Ectodermal cell (in vitro differentiated cells): ENCODE measurements around the gene RCL1.

Experiments
- H3K27ac ChIP-seq: 2 replicates; pipeline ENCODE4 v1.7.0; 2013; ENCODE audit warnings: mild to moderate bottlenecking, low read depth, low read length; ENCODE audit not compliant: insufficient read depth, poor library complexity, severe bottlenecking
- H3K27me3 ChIP-seq: 2 replicates; pipeline ENCODE4 v1.7.0; 2013; ENCODE audit warnings: mild to moderate bottlenecking, low read length; ENCODE audit not compliant: insufficient read depth, control insufficient read depth, poor library complexity, severe bottlenecking
- H3K36me3 ChIP-seq: one replicate; pipeline ENCODE4 v1.7.0; 2013; ENCODE audit warnings: low read length; ENCODE audit not compliant: control insufficient read depth, insufficient read depth
- H3K4me1 ChIP-seq: one replicate; pipeline ENCODE4 v1.7.0; 2013; ENCODE audit warnings: low read length; ENCODE audit not compliant: control insufficient read depth, insufficient read depth
- H3K4me3 ChIP-seq: 2 replicates; pipeline ENCODE4 v1.7.0; 2013; ENCODE audit warnings: low read depth, low read length, control low read depth; ENCODE audit not compliant: insufficient read depth
- H3K9me3 ChIP-seq: 2 replicates; pipeline ENCODE4 v1.7.0; 2013; ENCODE audit warnings: mild to moderate bottlenecking, low read length, moderate library complexity; ENCODE audit not compliant: control insufficient read depth
- WGBS, 2 experiments: methylation state at CpG; one replicate each; pipeline ENCODE4 v1.1.7; 2013; ENCODE audit warnings: missing lambda C conversion rate in 2 of 2; 5-methylcytosine and 5-hydroxymethylcytosine counted together

Gene RCL1

DNA sequence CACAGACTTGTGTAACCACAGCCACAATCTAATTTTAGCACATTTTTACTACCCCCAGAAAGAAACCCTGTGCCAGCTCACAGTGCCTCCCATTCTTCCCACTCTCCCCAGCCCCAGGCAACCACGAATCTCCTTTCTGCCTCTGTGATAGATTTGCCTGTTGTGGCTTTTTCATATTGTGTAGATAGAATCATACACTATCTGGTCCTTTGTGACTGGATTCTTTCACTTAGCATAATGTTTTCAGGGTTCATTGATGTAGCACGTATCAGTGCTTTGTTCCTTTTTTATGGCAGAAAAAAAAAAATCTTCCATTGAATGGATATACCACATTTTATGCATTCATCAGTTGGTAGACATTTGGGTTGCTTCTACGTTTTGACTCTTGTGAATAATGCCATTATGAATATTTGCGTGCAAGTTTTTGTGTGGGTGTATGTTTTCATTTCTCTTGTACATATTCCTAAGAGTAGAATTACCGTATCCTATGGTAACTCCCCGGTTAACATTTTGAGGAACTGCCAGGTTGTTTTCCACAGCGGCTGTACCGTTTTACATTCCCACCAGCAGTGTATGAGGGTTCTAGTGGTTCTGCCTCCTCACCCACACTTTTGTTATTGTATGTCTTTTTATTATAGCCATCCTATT lies 64.5 kb downstream of the RCL1 start:
- H3K27me3 ChIP-seq = no peaks in the 10 kb centered on the region
- no peak overlapping the region for H3K4me3 ChIP-seq
- no peak overlapping the region for H3K27ac ChIP-seq
- peaks cover 3% of the 10 kb centered on the region for H3K4me1 ChIP-seq
- H3K9me3 ChIP-seq = no peaks in the 10 kb centered on the region
- H3K36me3 ChIP-seq = peaks cover 20% of the 10 kb centered on the region
- 85% methylated on average over 7 to 8 of the region's 8 CpGs for WGBS, 2 experiments

DNA sequence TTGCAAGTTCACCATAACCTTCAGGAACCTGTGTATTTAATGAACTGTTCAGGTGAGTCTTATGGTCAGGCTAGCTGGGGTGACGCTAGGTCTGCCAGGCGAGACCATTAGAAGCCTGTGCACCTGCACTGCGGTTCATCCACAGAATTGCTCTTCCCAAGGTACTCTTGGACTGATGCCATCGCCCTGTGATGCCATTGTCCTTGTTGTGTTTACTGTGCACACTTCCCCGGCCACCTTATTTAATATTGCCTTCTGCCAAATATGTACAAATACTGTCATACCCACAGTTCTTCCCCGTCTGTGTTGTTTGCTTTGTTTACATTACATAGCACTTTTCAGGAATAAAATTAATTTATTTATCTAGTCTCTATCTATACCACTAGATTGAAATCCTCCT lies 66.3 kb downstream of the RCL1 start:
- Histone ChIP-seq H3K27me3 (no peaks in the 10 kb centered on the region), H3K4me1 (peaks cover 7% of the 10 kb centered on the region), H3K27ac (no peak overlapping the region), H3K9me3 (no peaks in the 10 kb centered on the region), H3K36me3 (peaks cover 20% of the 10 kb centered on the region), H3K4me3 (no peak overlapping the region)
- WGBS, 2 experiments = 96% methylated on average over 5 to 6 of the region's 6 CpGs

DNA sequence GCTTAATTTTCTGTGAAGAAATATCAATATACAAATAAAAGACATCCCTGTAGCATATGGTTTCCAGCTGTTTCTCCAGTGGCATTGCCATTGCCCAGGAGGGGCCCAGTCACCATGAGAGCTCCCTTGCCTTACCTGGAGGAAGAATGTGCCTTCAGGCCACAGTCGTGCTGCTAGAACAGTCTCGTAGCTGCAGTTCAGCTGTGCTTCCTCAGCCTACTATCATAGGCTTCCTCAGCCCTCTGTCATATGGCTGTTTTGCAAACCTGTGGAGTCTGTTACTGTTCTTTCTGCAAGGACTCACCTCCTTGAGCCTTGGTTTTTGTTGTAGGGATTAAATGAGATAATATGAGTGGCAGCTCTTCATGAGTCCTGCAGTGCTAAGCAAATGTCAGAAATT lies 67.6 kb downstream of the RCL1 start:
- Histone ChIP-seq H3K9me3 (no peaks in the 10 kb centered on the region), H3K4me1 (peaks cover 14% of the 10 kb centered on the region), H3K4me3 (no peak overlapping the region), H3K27me3 (no peaks in the 10 kb centered on the region), H3K36me3 (peaks cover 20% of the 10 kb centered on the region), H3K27ac (no peak overlapping the region)
- WGBS, 2 experiments = 46 to 49% methylated on average over 2 of the region's 2 CpGs

DNA sequence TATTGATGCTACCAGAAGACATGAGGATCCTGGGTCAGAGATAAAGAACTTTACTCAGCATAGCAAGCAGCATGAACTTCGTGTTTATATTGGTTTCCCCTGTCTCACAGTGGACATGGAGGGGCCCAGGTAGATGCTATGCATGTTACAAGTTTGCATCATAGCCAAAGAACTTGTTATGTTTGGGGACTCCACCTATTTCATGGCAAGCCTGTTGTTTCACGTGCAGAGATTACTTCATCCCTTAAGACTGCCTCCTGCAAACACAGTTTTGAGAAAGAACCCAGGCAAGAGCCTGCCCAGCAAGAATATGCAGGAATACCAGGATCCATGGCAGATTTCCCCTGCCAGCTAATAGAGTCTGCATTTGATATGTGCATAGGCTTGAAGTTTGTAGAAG lies 68.4 kb downstream of the RCL1 start:
- Histone ChIP-seq H3K4me3 (no peak overlapping the region), H3K27ac (no peak overlapping the region), H3K36me3 (peaks cover 20% of the 10 kb centered on the region), H3K4me1 (peaks cover 14% of the 10 kb centered on the region), H3K27me3 (no peaks in the 10 kb centered on the region), H3K9me3 (no peaks in the 10 kb centered on the region)
- 90 to 95% methylated on average over 2 of the region's 2 CpGs for WGBS, 2 experiments

DNA sequence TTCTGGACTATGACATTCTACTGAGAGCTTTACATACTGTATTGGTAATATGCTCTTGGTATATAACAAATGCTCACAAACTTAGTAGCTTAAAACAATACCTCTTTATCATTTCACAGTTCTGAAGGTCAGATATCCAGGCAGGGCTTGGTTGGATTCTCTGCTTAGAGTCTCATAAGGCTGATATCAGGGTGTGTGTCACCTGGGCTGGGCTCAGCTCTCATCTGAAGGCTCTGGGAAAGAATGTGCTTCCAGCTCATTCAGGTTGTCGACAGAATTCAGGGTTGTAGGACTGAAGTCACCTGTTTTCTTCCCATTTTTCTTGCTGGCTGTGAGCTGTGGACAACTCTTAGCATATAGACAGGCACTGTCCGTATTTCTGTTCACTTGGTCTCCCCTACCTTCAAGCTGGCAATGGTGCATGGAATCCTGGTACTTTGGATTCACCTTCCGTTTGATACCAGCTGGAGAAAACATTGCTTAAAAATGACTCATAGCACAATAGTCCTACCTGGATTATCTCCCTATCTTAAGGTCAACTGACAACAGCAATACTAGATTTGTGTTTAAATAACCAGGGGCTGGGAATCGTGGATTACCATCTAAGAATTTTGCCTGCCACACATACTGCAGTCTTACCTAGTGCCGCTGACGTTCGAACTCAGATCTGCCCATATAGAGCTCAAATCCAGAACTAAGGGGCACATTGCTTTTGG lies 69.2 kb downstream of the RCL1 start:
- Histone ChIP-seq H3K36me3 (peaks cover 18% of the 10 kb centered on the region), H3K27me3 (no peaks in the 10 kb centered on the region), H3K4me3 (no peak overlapping the region), H3K4me1 (peaks cover 14% of the 10 kb centered on the region), H3K27ac (no peak overlapping the region), H3K9me3 (no peaks in the 10 kb centered on the region)
- 95 to 96% methylated on average over 7 of the region's 7 CpGs for WGBS, 2 experiments

DNA sequence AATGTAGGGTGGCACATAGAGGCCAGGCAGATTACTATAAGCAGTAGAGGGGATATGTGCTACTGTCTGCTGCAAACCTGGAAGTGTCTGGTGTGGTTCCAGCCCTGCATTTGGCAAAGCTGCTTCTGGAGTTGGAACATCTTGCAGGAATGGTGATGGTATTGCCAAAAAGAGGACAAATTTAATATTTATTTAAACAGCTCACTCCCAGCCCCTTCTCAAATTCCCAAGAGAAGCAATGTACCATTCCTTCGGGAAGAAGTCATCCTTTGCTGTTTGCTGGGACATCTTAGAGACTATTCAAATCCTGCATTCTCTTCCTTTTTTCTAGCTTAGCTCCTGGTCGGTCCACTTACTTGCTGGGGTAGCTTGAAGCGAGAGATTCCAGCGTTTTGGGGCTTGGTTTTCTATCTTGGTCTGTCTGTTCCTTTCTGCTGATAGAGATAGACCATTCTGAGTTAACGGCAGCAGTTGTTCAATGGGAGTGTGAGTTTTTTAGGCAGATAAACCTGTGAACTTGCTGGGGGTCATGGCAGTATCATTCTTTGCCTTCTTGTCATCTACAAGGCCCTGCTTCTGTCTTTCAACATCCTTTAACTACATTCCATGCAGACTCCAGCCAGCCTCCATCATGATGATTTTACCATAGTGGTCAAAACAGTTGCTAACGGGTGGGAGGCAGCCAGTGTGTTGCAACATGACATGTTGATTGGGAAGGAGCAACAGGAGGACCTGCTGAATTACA lies 69.9 kb downstream of the RCL1 start:
- Histone ChIP-seq H3K4me1 (peaks cover 14% of the 10 kb centered on the region), H3K36me3 (peaks cover 13% of the 10 kb centered on the region)
- WGBS, 2 experiments = 95 to 98% methylated on average over 6 of the region's 6 CpGs

DNA sequence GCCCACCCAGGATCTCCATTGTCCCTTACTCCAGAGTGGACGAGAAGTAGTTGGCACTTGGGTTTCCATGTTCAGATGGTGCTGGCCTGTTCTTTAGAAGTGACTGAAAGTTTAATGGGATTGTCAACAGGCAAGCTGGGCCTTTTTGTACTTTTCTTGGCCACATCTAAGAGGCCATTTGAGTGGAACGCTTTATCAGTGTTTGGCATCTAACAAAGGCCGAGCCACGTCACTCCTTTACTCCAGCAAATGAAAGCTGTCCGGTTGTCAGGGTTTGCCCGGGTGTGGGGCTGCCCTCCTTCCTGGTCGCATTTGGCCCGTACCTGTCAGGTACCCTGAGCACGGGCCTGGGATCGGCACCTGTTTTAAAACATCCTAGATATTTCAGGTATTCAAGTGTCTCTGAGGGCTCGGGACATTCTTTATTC lies 71.5 kb downstream of the RCL1 start:
- 93 to 94% methylated on average over 11 of the region's 11 CpGs for WGBS, 2 experiments
- H3K4me3 ChIP-seq = no peak overlapping the region
- H3K27ac ChIP-seq = no peak overlapping the region
- no peaks in the 10 kb centered on the region for H3K27me3 ChIP-seq
- peaks cover 14% of the 10 kb centered on the region for H3K4me1 ChIP-seq
- no peaks in the 10 kb centered on the region for H3K9me3 ChIP-seq
- peaks cover 7% of the 10 kb centered on the region for H3K36me3 ChIP-seq

More for the DNA sequence above, 69.9 kb downstream of the RCL1 start:
- Histone ChIP-seq H3K27ac (no peak overlapping the region), H3K4me3 (no peak overlapping the region), H3K9me3 (no peaks in the 10 kb centered on the region), H3K27me3 (no peaks in the 10 kb centered on the region)

DNA sequence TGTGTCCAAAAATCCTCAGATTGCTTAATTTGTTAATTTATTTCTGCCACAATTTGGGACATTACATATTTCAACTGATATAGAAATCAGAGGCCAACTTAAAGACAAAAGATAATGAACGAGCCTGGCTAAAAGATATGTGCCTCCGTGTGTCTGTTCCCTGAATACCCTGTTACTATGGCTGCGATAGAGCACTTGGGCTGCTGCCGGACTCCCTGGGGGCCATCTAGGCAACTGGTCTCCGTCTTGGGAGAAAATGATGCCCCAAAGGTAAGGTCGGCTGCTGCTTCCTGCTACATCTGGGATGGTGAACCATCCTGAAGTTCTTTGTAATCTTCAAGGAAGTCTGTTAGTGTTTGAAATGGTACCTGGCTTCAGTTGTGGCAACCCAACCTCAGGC lies 72.0 kb downstream of the RCL1 start:
- peaks cover 14% of the 10 kb centered on the region for H3K4me1 ChIP-seq
- no peaks in the 10 kb centered on the region for H3K9me3 ChIP-seq
- no peaks in the 10 kb centered on the region for H3K27me3 ChIP-seq
- H3K36me3 ChIP-seq = peaks cover 7% of the 10 kb centered on the region
- WGBS, 2 experiments = 84 to 86% methylated on average over 6 of the region's 6 CpGs
- no peak overlapping the region for H3K4me3 ChIP-seq
- no peak overlapping the region for H3K27ac ChIP-seq

DNA sequence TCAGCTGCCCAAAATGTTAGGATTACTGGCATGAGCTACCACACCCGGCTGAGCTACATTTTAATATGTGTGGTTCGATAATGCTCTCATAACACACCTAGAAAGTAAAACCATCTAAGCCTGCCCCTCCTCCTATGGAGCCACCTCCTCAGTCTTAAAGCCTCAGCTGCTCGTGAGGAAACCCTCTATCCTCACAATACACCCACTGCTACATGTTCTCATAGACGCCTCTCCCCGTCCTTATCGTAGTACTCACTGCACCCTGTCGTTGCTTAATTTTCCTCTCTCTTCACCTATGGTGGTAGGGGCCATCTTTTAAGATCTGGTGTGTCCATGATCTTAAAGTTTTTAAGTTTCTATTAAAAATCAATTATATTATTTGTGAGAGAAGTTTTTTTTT lies 72.9 kb downstream of the RCL1 start:
- 92 to 99% methylated on average over 6 to 7 of the region's 7 CpGs for WGBS, 2 experiments
- Histone ChIP-seq H3K4me3 (no peak overlapping the region), H3K4me1 (peaks cover 14% of the 10 kb centered on the region), H3K27ac (no peak overlapping the region), H3K9me3 (no peaks in the 10 kb centered on the region), H3K36me3 (peaks cover under 1% of the 10 kb centered on the region), H3K27me3 (no peaks in the 10 kb centered on the region)

DNA sequence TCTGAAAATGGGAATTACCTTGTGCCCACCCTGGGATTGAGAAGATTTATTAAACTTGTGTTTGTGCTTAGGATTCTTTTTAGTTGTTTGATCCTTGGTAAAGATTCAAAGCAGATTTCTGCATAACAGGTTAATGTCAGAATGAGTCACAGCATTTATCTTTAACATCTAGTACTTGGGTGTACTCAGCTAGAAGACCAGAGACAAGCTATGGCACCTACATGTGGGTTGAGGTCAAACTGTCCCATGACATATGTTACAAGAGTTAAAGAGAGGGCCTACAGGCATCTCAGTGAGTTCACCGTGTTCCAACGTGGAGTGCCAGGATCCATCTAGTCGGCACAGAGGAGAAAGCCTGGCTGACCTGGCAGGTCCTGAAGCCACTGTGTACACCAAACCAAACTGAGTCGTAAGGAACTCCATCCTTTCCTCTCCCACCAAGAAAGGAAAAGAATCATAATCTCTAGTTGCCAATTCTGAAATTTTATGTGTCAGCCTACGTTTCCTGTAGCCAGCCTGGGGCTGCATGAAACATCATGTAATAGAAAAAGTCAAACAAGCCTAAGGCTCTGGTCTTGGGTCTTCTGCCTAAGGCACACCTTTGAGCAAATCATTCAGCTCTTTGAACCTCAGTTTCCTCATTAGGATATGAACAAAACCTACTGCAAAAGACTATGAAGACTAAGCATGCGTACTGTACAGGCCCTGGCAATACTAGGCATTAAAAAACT lies 73.7 kb downstream of the RCL1 start:
- no peak overlapping the region for H3K4me3 ChIP-seq

More for the DNA sequence above, 73.7 kb downstream of the RCL1 start:
- Histone ChIP-seq H3K9me3 (no peaks in the 10 kb centered on the region), H3K27me3 (no peaks in the 10 kb centered on the region), H3K36me3 (no peaks in the 10 kb centered on the region), H3K4me1 (peaks cover 14% of the 10 kb centered on the region), H3K27ac (no peak overlapping the region)
- WGBS, 2 experiments = 94 to 97% methylated on average over 6 of the region's 6 CpGs
